Kidney (tissue), 14 donors: ENCODE data around the gene ATP12A. TPM values are rescaled to one million over a fixed set of nuclear protein-coding genes. Genes with fewer than 3 reads are reported as not detected.

Experiments used
- DNase-seq, 5 donors: peaks; one replicate each; pipeline ENCODE4 v3.0.0-alpha.2; 2013 to 2020
- FAIRE-seq: peaks from 2 replicates; lab custom pipeline; 2012; peaks lifted over from hg19 to GRCh38; lab: Jason Lieb, UNC
- H3K27ac ChIP-seq, 2 donors: one replicate each; pipeline ENCODE4 v1.7.0; 2013; ENCODE audit warnings: low read depth in 2 of 2, low read length in 2 of 2, inconsistent platforms in 1 of 2
- H3K27me3 ChIP-seq: one replicate; pipeline ENCODE4 v1.7.1; 2013; ENCODE audit warnings: low read length, inconsistent platforms; ENCODE audit not compliant: control insufficient read depth, insufficient read depth
- H3K36me3 ChIP-seq, 3 donors: one replicate each; pipeline versions ENCODE4 v1.7.0 to v1.7.1; 2013; ENCODE audit warnings: low read length in 3 of 3, control low read depth in 1 of 3, inconsistent platforms in 1 of 3; ENCODE audit not compliant: insufficient read depth in 3 of 3, control insufficient read depth in 2 of 3
- H3K4me1 ChIP-seq, 3 donors: one replicate each; pipeline versions ENCODE4 v1.7.0 to v1.7.1; 2013; ENCODE audit warnings: low read length in 3 of 3, inconsistent platforms in 1 of 3, low read depth in 1 of 3; ENCODE audit not compliant: control insufficient read depth in 2 of 3, insufficient read depth in 2 of 3
- H3K4me3 ChIP-seq, 3 donors: one replicate each; pipeline versions ENCODE4 v1.7.0 to v1.8.1; 2013; ENCODE audit warnings: low read length in 3 of 3, control low read depth in 1 of 3, inconsistent platforms in 1 of 3
- H3K9ac ChIP-seq, 3 donors: one replicate each; pipeline versions ENCODE4 v1.7.0 to v1.7.1; 2013; ENCODE audit warnings: low read length in 3 of 3, control low read depth in 1 of 3, inconsistent platforms in 1 of 3
- H3K9me3 ChIP-seq, 3 donors: one replicate each; pipeline versions ENCODE4 v1.7.0 to v1.7.1; 2013; ENCODE audit warnings: low read length in 3 of 3, control low read depth in 1 of 3, inconsistent platforms in 1 of 3; ENCODE audit not compliant: control insufficient read depth in 2 of 3, insufficient read depth in 1 of 3
- CTCF ChIP-seq: IDR thresholded peaks from 3 replicates; pipeline ENCODE4 v1.5.1; 2012; ENCODE audit warnings: mild to moderate bottlenecking, moderate library complexity, borderline replicate concordance; ENCODE audit not compliant: insufficient read depth; ENCODE audit errors: extremely low read depth
- intact Hi-C: fragments of 100-400 bp; cut with DNase I; formaldehyde crosslinking; loops from one replicate; pipeline ENCODE4 v1.11.1; 2022
- polyA plus RNA-seq: library from polyadenylated mRNA; stranded (reverse); fragments of 350-450 nt; fragmentation: Illumina TruSeq; extraction: RNeasy Lipid Tissue Mini Kit (QIAGEN cat#74804); gene quantifications from one replicate; pipeline ENCODE4 v1.2.3, GENCODE V29; 2014; ENCODE audit warnings: low read depth, low replicate concordance; ENCODE audit not compliant: insufficient read depth
- total RNA-seq: library from RNA; stranded (reverse); fragmentation: NEBNext Ultra II Directional; extraction: Animal tissue kit (Norgen Biotek cat#: 25700); gene quantifications from one replicate; pipeline ENCODE4 v1.2.1, GENCODE V29; 2021
- donor health status: control.
- donor health status: control.
- donor health status: control.
- donor health status: control.
- donor health status: control.
- donor health status: DM: yes; HTN: yes; CAD: no.
- donor health status: Normal renal cell carcinoma (clear cell type).

ATP12A gene
- total and polyA plus RNA-seq, 2 donors from 2014 or later, result 0.22 to 6.5 TPM

DNA sequence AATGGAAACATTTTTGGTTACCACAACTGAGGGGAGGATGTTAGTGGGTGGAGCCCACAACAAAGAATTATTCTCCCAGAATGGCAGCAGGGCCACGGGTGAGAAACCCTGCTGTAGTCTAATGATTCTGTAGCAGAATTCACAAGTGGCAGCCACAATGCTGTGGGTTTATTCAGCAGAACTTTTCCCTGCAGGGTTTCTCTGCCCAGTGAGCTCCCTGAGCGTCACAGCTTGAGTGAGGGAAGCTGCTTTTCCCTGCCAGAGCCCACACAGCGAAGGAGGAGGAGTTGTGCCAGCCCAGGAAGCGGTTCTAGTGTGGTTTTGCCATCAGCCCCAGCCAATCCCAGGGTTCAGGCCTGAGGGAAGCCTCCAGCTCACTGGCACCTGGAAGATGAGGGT is 4.4 kb downstream of the ATP12A start:
- intact Hi-C loops, result no loop called here
- peaks cover 3% of the 10 kb centered on the region for H3K27me3 ChIP-seq
- H3K27ac ChIP-seq, result no peak overlapping the region
- DNase-seq (no peak), FAIRE-seq (no peak)
- H3K9me3 ChIP-seq, result no peaks in the 10 kb centered on the region
- no peak overlapping the region for H3K9ac ChIP-seq
- peaks cover 0 to 6% (median 3%) of the 10 kb centered on the region in 3 donors for H3K4me1 ChIP-seq
- H3K36me3 ChIP-seq, result no peaks in the 10 kb centered on the region
- TF ChIP-seq CTCF, result no peak
- no peak overlapping the region for H3K4me3 ChIP-seq

DNA sequence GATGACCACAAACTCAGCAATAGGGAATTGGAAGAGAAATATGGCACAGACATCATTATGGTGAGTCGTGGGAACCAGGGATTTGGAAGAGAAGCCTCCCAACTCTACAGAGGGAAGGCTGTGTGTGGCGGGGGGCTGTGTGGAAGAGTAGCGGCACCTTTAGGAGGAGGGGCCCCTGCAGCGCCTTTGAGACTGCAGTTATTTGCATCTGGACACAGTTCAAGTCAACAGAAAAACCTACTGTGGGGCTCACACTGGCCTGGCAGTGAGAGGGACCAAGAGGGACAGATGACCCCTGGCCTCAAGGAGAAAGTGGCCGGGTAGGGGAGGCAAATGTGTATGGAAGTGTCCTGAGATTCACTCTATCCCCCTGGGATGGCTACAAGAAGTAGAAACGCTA is 5.1 kb downstream of the ATP12A start:
- Histone ChIP-seq H3K9ac (no peak overlapping the region), H3K27me3 (peaks cover 3% of the 10 kb centered on the region), H3K9me3 (no peaks in the 10 kb centered on the region), H3K27ac (no peak overlapping the region), H3K36me3 (no peaks in the 10 kb centered on the region), H3K4me1 (peaks cover 0 to 6% (median 3%) of the 10 kb centered on the region in 3 donors), H3K4me3 (no peak overlapping the region)
- intact Hi-C loops, result no loop called here
- FAIRE-seq (no peak), DNase-seq (no peak)
- no peak for TF ChIP-seq CTCF

DNA sequence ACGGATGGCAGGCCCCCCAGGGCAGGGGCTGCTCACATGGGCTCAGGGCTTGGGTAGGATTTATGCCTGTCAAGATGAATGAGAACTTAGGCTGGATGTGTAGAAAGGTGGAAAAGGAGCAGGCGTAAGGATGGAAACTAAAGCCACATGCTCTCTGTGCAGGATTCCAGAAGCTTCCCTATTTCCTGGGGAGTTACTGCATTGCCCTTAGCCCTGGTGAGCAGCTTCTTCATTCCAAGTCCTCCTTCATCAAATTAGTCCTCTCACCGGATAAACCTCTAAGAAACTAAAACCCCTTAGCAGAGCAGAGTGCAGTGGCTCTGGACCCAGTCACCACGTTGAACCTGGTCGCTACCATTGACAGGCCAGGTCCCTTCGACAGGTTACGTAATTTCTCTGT is 7.4 kb downstream of the ATP12A start:
- Histone ChIP-seq H3K9me3 (no peaks in the 10 kb centered on the region), H3K27me3 (no peaks in the 10 kb centered on the region), H3K4me1 (no peaks in the 10 kb centered on the region), H3K36me3 (no peaks in the 10 kb centered on the region), H3K4me3 (no peak overlapping the region), H3K9ac (no peak overlapping the region), H3K27ac (no peak overlapping the region)
- no peak for FAIRE-seq
- no peak for DNase-seq
- intact Hi-C loops, result no loop called here
- TF ChIP-seq CTCF, result no peak

- Histone ChIP-seq H3K27me3 (no peaks in the 10 kb centered on the region), H3K9ac (no peak overlapping the region), H3K27ac (no peak overlapping the region), H3K9me3 (no peaks in the 10 kb centered on the region), H3K4me3 (no peak overlapping the region), H3K4me1 (no peaks in the 10 kb centered on the region), H3K36me3 (no peaks in the 10 kb centered on the region)
- TF ChIP-seq CTCF, result no peak
- no peak for FAIRE-seq
- intact Hi-C loops, result no loop called here
- DNase-seq, result no peak
These were observed 7.9 kb downstream of the ATP12A start for GRCh38 chr13:24688111-24688510.
